Measurements from ENCODE around the gene MDGA2. TPM values are rescaled to one million over a fixed set of nuclear protein-coding genes. Genes with fewer than 3 reads are reported as not detected.
"Not testable (repeated sequence)": the region's sequence is repeated elsewhere in the genome, so short reads cannot be mapped to it uniquely, and the experiment has no call there.

MDGA2 gene
- total and polyA plus RNA-seq, 2 experiments from 2014 or later = 0.33 to 0.46 TPM

DNA sequence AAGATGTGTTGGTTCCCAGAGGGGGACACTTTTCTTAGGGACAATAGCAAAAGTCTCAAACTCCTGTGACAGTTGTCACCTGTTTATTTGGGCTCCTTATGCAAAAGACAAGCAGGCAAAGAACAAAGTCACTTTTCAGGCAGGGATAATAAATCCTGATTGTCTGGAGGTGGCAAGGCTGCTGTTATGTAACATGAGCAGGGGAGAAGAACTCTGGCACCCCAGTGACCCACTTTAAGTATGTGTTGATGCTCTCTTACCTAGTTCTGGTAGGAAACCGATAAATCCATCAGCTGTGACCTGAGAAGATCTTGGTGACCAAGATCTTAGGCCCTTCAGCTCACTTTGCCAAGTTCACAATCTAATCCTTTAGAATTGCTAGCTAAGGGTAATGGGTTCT lies 17.4 kb downstream of the MDGA2 start:
- Histone ChIP-seq H3K36me3 (no peaks in the 10 kb centered on the region), H3K4me1 (ENCODE audit: low read depth) (no peaks in the 10 kb centered on the region), H3K27me3 (peaks cover 4% of the 10 kb centered on the region), H3K9me3 (ENCODE audit: low read depth) (no peaks in the 10 kb centered on the region), H3K27ac (no peak overlapping the region), H3K4me3 (no peak overlapping the region)
- TF ChIP-seq CTCF (IDR thresholded peaks at IDR 0.05; ENCODE audit: low read depth, low read length) = no peak
- no peak for DNase-seq (ENCODE audit: low read depth in 1 of 2, low spot score in 1 of 2)

GRCh38 chr14:47657143-47657542 lies 18.3 kb downstream of the MDGA2 start:
- Histone ChIP-seq H3K36me3 (no peaks in the 10 kb centered on the region), H3K9me3 (ENCODE audit: low read depth) (no peaks in the 10 kb centered on the region), H3K4me1 (ENCODE audit: low read depth) (no peaks in the 10 kb centered on the region), H3K4me3 (no peak overlapping the region), H3K27me3 (peaks cover 4% of the 10 kb centered on the region), H3K27ac (no peak overlapping the region)
- no peak for TF ChIP-seq CTCF (IDR thresholded peaks at IDR 0.05; ENCODE audit: low read depth, low read length)
- no peak for DNase-seq (ENCODE audit: low read depth in 1 of 2, low spot score in 1 of 2)

DNA sequence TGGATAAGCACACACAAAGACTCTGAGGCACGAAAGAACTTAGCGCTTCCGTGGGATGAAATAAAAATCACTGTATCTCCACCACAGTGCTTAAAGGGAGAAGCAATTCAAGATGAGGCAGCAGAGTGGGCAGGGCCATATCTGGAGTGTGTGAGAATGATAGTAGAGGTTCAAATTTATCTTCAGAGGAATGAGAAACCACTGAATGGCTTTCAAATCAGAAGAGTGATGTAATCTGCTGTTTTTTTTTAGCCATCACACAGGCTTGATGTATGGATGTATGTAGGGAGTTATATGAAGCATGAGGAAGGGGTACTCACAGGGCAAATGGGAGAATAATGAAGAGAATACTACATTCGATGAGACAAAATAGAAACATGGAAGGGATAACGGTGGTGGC lies 24.1 kb downstream of the MDGA2 start:
- H3K9me3 ChIP-seq (ENCODE audit: low read depth) = no peaks in the 10 kb centered on the region
- TF ChIP-seq CTCF (IDR thresholded peaks at IDR 0.05; ENCODE audit: low read depth, low read length) = no peak
- DNase-seq (ENCODE audit: low read depth in 1 of 2, low spot score in 1 of 2) = no peak

GRCh38 chr14:47637753-47638152 lies 37.7 kb downstream of the MDGA2 start:
- H3K4me1 ChIP-seq (ENCODE audit: low read depth) = peaks cover 5% of the 10 kb centered on the region
- H3K27ac ChIP-seq = no peak overlapping the region
- no peaks in the 10 kb centered on the region for H3K36me3 ChIP-seq
- H3K9me3 ChIP-seq (ENCODE audit: low read depth) = no peaks in the 10 kb centered on the region
- DNase-seq (ENCODE audit: low read depth in 1 of 2, low spot score in 1 of 2) = no peak
- no peaks in the 10 kb centered on the region for H3K27me3 ChIP-seq
- no peak for TF ChIP-seq CTCF (IDR thresholded peaks at IDR 0.05; ENCODE audit: low read depth, low read length)
- no peak overlapping the region for H3K4me3 ChIP-seq

More for the DNA sequence above, 24.1 kb downstream of the MDGA2 start:
- Histone ChIP-seq H3K27me3 (no peaks in the 10 kb centered on the region), H3K27ac (no peak overlapping the region), H3K4me1 (ENCODE audit: low read depth) (no peaks in the 10 kb centered on the region), H3K36me3 (no peaks in the 10 kb centered on the region), H3K4me3 (no peak overlapping the region)

DNA sequence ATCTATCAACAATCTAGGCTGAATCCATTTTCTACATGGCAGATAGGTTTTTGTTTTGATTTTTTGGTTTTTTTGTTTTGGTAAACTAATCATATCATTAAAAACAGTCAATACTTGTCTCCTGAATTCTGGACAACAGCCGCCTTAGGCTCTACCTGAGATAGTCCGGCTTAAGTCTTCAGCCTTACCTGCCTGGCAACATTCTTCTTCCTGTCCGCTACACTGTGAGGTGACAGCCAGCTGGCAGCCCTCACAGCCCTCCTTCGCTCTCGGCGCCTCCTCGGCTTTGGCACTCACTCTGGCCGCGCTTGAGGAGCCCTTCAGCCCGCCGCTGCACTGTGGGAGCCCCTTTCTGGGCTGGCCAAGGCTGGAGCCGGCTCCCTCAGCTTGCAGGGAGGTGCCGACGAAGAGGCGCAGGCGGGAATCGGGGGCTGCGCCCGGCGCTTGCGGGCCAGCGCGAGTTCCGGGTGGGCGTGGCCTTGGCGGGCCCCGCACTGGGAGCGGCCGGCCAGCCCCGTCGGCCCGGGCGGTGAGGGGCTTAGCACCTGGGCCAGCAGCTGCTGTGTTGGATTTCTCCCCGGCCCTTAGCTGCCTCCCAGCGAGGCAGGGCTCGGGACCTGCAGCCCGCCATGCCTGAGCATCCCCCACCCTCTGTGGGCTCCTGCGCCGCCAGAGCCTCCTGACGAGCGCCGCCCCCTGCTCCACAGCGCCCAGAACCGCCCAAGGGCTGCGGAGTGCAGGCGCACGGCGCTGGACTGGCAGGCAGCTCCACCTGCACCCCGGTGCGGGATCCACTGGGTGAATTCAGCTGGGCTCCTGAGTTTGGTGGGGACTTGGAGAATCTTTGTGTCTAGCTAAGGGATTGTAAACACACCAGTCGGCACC lies 49.0 kb downstream of the MDGA2 start:
- no peak overlapping the region for H3K4me3 ChIP-seq
- H3K4me1 ChIP-seq (ENCODE audit: low read depth) = no peaks in the 10 kb centered on the region
- H3K27ac ChIP-seq = no peak overlapping the region
- no peak for DNase-seq (ENCODE audit: low read depth in 1 of 2, low spot score in 1 of 2)
- TF ChIP-seq CTCF (IDR thresholded peaks at IDR 0.05; ENCODE audit: low read depth, low read length) = no peak
- H3K36me3 ChIP-seq = no peaks in the 10 kb centered on the region
- H3K27me3 ChIP-seq = no peaks in the 10 kb centered on the region
- H3K9me3 ChIP-seq (ENCODE audit: low read depth) = no peaks in the 10 kb centered on the region

- not testable (repeated sequence) for H3K27ac ChIP-seq; DNase-seq (ENCODE audit: low read depth in 1 of 2, low spot score in 1 of 2); H3K36me3 ChIP-seq; H3K27me3 ChIP-seq; H3K4me3 ChIP-seq; H3K4me1 ChIP-seq (ENCODE audit: low read depth); H3K9me3 ChIP-seq (ENCODE audit: low read depth)
These were observed 51.3 kb downstream of the MDGA2 start for GRCh38 chr14:47624126-47624525.

Measured in cardiac muscle cell (in vitro differentiated cells and primary cell).